ENCODE measurements around the gene ADAM12. TPM values are rescaled to one million over a fixed set of nuclear protein-coding genes. Genes with fewer than 3 reads are reported as not detected.

The ADAM12 gene
- total and polyA plus RNA-seq, 2 experiments from 2014 or later: 0.13 to 0.87 TPM

DNA sequence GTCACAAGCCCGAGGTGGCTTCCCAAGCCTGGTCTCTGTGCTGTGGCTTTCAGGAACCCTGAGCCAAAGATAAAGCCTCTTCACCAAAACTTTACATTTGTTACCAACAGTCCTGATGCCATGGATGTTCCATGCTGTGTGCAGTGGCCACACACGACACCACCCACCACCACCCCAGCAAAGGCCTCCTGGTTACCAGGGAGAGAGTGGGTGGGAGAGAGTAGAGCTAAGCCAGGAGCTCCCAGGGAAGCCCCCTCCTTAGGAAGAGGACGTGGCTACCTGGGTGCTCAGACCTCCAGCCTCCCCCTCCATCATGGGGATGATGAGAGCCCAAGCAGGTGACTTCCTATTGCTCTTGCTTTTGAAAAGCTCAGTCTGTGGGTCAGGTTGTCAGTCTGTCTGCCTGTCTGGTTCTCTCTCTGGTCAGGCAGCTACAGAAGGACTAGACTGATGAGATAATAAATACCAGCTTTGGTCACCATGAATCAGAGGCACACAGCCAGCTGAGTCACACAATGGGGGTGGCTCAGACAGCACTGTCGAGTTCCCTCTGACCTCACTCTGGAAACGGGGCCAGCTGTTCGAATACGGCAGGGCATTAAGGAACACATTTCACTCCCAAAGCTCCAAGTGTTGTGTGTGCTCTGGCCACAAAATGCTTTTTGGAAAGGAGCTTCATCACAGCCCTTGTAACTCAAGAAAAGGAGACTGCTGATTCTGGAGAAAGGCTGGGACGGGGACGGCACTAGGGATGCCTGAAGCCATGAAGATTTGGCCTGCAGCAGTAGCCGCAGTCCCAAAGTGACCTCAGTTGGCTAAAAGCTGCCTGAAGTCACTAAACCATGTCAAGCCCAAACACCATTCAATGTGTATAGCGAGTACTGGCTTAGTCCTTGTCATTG lies 325.9 kb downstream of the ADAM12 start:
- H3K79me2 ChIP-seq (replicated peaks; ENCODE audit: insufficient read depth): no peaks in the 10 kb centered on the region
- Mint-ChIP-seq H3K27ac (no peak overlapping the region), H3K4me1 (peaks cover 9% of the 10 kb centered on the region; the same call in 2 of the 3 replicates), H3K36me3 (ENCODE audit: low read depth) (peaks cover 2% of the 10 kb centered on the region; the same call in 2 of the 3 replicates), H3K9me3 (no peaks in the 10 kb centered on the region), H3K27me3 (ENCODE audit: insufficient read depth, low read depth, poor library complexity) (peaks cover 2% of the 10 kb centered on the region), H3K4me3 (no peak overlapping the region)
- H4K20me1 ChIP-seq (replicated peaks; ENCODE audit: insufficient read depth): no peaks in the 10 kb centered on the region
- DNase-seq (ENCODE audit: low spot score) (no peak), ATAC-seq (no peak)
- no peaks in the 10 kb centered on the region for H3F3A ChIP-seq (replicated peaks; ENCODE audit: low read depth)
- H3K27ac ChIP-seq (ENCODE audit: low read depth): no peak overlapping the region
- H3K36me3 ChIP-seq (ENCODE audit: insufficient read depth): no peaks in the 10 kb centered on the region
- no peak overlapping the region for H2AFZ ChIP-seq
- H3K4me3 ChIP-seq: no peak overlapping the region
- H3K27me3 ChIP-seq (ENCODE audit: insufficient read depth): no peaks in the 10 kb centered on the region
- no peaks in the 10 kb centered on the region for H3K4me1 ChIP-seq (ENCODE audit: insufficient read depth)
- TF ChIP-seq CTCF (conservative IDR thresholded peaks at IDR 0.05; ENCODE audit: low read depth in 2 of 2): no peak
- no peak for TF ChIP-seq EZH2phosphoT487 (IDR thresholded peaks at IDR 0.05; ENCODE audit: unreplicated experiment)
- TF ChIP-seq, protein P1, sequence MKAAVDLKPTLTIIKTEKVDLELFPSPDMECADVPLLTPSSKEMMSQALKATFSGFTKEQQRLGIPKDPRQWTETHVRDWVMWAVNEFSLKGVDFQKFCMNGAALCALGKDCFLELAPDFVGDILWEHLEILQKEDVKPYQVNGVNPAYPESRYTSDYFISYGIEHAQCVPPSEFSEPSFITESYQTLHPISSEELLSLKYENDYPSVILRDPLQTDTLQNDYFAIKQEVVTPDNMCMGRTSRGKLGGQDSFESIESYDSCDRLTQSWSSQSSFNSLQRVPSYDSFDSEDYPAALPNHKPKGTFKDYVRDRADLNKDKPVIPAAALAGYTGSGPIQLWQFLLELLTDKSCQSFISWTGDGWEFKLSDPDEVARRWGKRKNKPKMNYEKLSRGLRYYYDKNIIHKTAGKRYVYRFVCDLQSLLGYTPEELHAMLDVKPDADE (IDR thresholded peaks at IDR 0.05): no peak
- no peak for TF ChIP-seq CREB1 (CRISPR knock-in tag; IDR thresholded peaks at IDR 0.05; ENCODE audit: low read depth)
- no peak for TF ChIP-seq NANOG (IDR thresholded peaks at IDR 0.05; ENCODE audit: borderline replicate concordance)
- TF ChIP-seq ZNF114 (CRISPR knock-in tag; IDR thresholded peaks at IDR 0.05): no peak
- TF ChIP-seq, protein P2, sequence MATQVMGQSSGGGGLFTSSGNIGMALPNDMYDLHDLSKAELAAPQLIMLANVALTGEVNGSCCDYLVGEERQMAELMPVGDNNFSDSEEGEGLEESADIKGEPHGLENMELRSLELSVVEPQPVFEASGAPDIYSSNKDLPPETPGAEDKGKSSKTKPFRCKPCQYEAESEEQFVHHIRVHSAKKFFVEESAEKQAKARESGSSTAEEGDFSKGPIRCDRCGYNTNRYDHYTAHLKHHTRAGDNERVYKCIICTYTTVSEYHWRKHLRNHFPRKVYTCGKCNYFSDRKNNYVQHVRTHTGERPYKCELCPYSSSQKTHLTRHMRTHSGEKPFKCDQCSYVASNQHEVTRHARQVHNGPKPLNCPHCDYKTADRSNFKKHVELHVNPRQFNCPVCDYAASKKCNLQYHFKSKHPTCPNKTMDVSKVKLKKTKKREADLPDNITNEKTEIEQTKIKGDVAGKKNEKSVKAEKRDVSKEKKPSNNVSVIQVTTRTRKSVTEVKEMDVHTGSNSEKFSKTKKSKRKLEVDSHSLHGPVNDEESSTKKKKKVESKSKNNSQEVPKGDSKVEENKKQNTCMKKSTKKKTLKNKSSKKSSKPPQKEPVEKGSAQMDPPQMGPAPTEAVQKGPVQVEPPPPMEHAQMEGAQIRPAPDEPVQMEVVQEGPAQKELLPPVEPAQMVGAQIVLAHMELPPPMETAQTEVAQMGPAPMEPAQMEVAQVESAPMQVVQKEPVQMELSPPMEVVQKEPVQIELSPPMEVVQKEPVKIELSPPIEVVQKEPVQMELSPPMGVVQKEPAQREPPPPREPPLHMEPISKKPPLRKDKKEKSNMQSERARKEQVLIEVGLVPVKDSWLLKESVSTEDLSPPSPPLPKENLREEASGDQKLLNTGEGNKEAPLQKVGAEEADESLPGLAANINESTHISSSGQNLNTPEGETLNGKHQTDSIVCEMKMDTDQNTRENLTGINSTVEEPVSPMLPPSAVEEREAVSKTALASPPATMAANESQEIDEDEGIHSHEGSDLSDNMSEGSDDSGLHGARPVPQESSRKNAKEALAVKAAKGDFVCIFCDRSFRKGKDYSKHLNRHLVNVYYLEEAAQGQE (IDR thresholded peaks at IDR 0.05; ENCODE audit: unreplicated experiment): no peak
- no peak for TF ChIP-seq ZNF462 (CRISPR knock-in tag; IDR thresholded peaks at IDR 0.05)
- no peak for TF ChIP-seq JUNB (IDR thresholded peaks at IDR 0.05; ENCODE audit: unreplicated experiment)
- no peak for TF ChIP-seq EZH2 (IDR thresholded peaks at IDR 0.05; ENCODE audit: low read depth, unreplicated experiment)
- no peak for TF ChIP-seq ZNF331 (CRISPR knock-in tag; IDR thresholded peaks at IDR 0.05; ENCODE audit: low read depth)
- TF ChIP-seq POLR2AphosphoS5 (IDR thresholded peaks at IDR 0.05; ENCODE audit: low read depth): no peak
- no peak overlapping the region for H3K4me2 ChIP-seq
- no peaks in the 10 kb centered on the region for H3K9me2 ChIP-seq (ENCODE audit: insufficient read depth)
